MCF 10A (cell line): ENCODE measurements around the gene STARD9. TPM values are rescaled to one million over a fixed set of nuclear protein-coding genes. Genes with fewer than 3 reads are reported as not detected.
"Not testable (repeated sequence)": the region's sequence is repeated elsewhere in the genome, so short reads cannot be mapped to it uniquely, and the experiment has no call there.

ENCODE experiments used
- BruUV-seq: library from RNA; stranded (reverse); fragments of 400-500 nt; replicated peaks from 2 replicates; lab custom pipeline; 2021; lab: Mats Ljungman, UMichigan
- CTCF ChIA-PET: fragments of 300-600 bp; sonication (Branson Sonifier 250); formaldehyde crosslinking; extraction: SDS; loops from one replicate; lab custom pipeline; 2021; ENCODE audit warnings: antibody characterized with exemption, inconsistent platforms; lab: Yijun Ruan, JAX
- POLR2A ChIA-PET: fragments of 300-600, 350-650 bp; sonication (Branson Sonifier 250); formaldehyde crosslinking; extraction: SDS; loops from one replicate; lab custom pipeline; 2020; ENCODE audit warnings: antibody characterized with exemption, inconsistent platforms; lab: Yijun Ruan, JAX
- DNase-seq: peaks from one replicate; pipeline ENCODE4 v3.0.0-alpha.2; 2018; ENCODE audit not compliant: unreplicated experiment
- H3K27ac Mint-ChIP-seq: one replicate; pipeline ENCODE4 v1.8.0; 2022; ENCODE audit warnings: mild to moderate bottlenecking, low read depth, mixed read lengths; ENCODE audit not compliant: unreplicated experiment
- H3K27me3 Mint-ChIP-seq: one replicate; pipeline ENCODE4 v1.8.0; 2022; ENCODE audit warnings: mixed read lengths; ENCODE audit not compliant: insufficient read depth, unreplicated experiment
- H3K36me3 Mint-ChIP-seq: one replicate; pipeline ENCODE4 v1.8.0; 2022; ENCODE audit warnings: mild to moderate bottlenecking, moderate library complexity, mixed read lengths; ENCODE audit not compliant: insufficient read depth, unreplicated experiment
- H3K4me1 Mint-ChIP-seq: one replicate; pipeline ENCODE4 v1.8.0; 2022; ENCODE audit warnings: mixed read lengths; ENCODE audit not compliant: insufficient read depth, unreplicated experiment
- H3K4me3 Mint-ChIP-seq: one replicate; pipeline ENCODE4 v1.8.0; 2022; ENCODE audit warnings: mild to moderate bottlenecking, moderate library complexity, mixed read lengths; ENCODE audit not compliant: unreplicated experiment
- H3K9me3 Mint-ChIP-seq: one replicate; pipeline ENCODE4 v1.8.0; 2022; ENCODE audit warnings: mixed read lengths; ENCODE audit not compliant: unreplicated experiment
- intact Hi-C: fragments of 100-400 bp; cut with micrococcal nuclease; formaldehyde crosslinking; loops from 2 replicates; pipeline ENCODE4 v1.14.1; 2022
- total RNA-seq: library from RNA; stranded (reverse); gene quantifications from 2 replicates; pipeline ENCODE4 v1.2.3, GENCODE V29; 2022
- TF ChIP-seq, protein P1 (sequence below): fragments of 200-600 bp; IDR thresholded peaks from one replicate; pipeline ENCODE4 v1.8.0; 2022; ENCODE audit warnings: antibody characterized with exemption, mild to moderate bottlenecking; ENCODE audit not compliant: unreplicated experiment

The STARD9 gene
- total RNA-seq, 1 experiment from 2014 or later: 2.0 TPM

- peaks cover 40% of the 10 kb centered on the region for H3K4me1 Mint-ChIP-seq
- intact Hi-C loops: loop anchor here (5.0 kb wide), 1 partner anchor 52 kb away; the partner anchor contains the start of gene SNAP23
- DNase-seq: peak; percentile 46
- H3K36me3 Mint-ChIP-seq: peaks cover 24% of the 10 kb centered on the region
- no peaks in the 10 kb centered on the region for H3K9me3 Mint-ChIP-seq
- no peaks in the 10 kb centered on the region for H3K27me3 Mint-ChIP-seq
- H3K4me3 Mint-ChIP-seq: peak overlapping the region; percentile 88
- peak overlapping the region; percentile 96 for H3K27ac Mint-ChIP-seq
- TF ChIP-seq, protein P1, sequence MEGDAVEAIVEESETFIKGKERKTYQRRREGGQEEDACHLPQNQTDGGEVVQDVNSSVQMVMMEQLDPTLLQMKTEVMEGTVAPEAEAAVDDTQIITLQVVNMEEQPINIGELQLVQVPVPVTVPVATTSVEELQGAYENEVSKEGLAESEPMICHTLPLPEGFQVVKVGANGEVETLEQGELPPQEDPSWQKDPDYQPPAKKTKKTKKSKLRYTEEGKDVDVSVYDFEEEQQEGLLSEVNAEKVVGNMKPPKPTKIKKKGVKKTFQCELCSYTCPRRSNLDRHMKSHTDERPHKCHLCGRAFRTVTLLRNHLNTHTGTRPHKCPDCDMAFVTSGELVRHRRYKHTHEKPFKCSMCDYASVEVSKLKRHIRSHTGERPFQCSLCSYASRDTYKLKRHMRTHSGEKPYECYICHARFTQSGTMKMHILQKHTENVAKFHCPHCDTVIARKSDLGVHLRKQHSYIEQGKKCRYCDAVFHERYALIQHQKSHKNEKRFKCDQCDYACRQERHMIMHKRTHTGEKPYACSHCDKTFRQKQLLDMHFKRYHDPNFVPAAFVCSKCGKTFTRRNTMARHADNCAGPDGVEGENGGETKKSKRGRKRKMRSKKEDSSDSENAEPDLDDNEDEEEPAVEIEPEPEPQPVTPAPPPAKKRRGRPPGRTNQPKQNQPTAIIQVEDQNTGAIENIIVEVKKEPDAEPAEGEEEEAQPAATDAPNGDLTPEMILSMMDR: no peak
- ChIA-PET CTCF (interaction anchor here (0.6 to 1.2 kb wide), 3 partner anchors 12 to 58 kb away, joined by 3 read pairs; partner anchors contain the start of gene ZNF106), POLR2A (interaction anchor here (1.1 to 4.8 kb wide), 15 partner anchors 11 to 276 kb away, joined by 3 to 69 read pairs (median 6); partner anchors contain the start of genes GANC, SNAP23, STARD9 and TMEM87A)
- TSS peak; percentile 65 for BruUV-seq
Measured at GRCh38 chr15:42549032-42549491, 26.3 kb upstream of the STARD9 start.

GRCh38 chr15:42549741-42550392 is 25.5 kb upstream of the STARD9 start:
- TF ChIP-seq, protein P1: no peak
- peak overlapping the region; percentile 96 for H3K27ac Mint-ChIP-seq
- DNase-seq: peak; percentile 3
- H3K4me3 Mint-ChIP-seq: peak overlapping the region; percentile 88
- intact Hi-C loops: loop anchor here (5.0 kb wide), 1 partner anchor 53 kb away; the partner anchor contains the start of gene SNAP23
- H3K27me3 Mint-ChIP-seq: no peaks in the 10 kb centered on the region
- peaks cover 23% of the 10 kb centered on the region for H3K36me3 Mint-ChIP-seq
- peaks cover 42% of the 10 kb centered on the region for H3K4me1 Mint-ChIP-seq
- ChIA-PET POLR2A (interaction anchor here (1.1 to 4.8 kb wide), 14 partner anchors 11 to 277 kb away, joined by 3 to 69 read pairs (median 9); partner anchors contain the start of genes GANC, SNAP23, STARD9 and TMEM87A), CTCF (interaction anchor here (1.2 kb wide), 1 partner anchor 11 kb away, joined by 3 read pairs; no protein-coding TSS in a partner anchor)
- no TSS peak for BruUV-seq
- H3K9me3 Mint-ChIP-seq: no peaks in the 10 kb centered on the region

DNA sequence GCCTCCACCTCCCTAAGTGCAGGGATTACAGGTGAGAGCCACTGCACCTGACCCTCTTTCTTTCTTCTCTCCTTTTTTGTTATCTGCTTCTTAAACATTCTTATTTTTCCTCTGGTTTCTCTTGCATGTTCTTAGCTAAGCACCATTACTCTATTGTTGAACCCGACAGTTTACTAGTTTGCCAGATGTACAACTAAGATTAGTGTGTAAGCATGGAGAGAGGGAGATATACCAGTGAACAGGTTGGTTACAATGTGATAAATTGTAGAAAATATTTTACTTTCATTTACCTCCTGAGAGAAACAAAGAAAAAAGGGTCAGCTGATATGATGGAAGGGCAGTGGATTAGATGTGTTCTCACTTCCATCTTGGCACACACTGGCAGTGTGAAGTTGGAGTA is 21.9 kb upstream of the STARD9 start:
- BruUV-seq: no TSS peak
- H3K27ac Mint-ChIP-seq: no peak overlapping the region
- H3K4me1 Mint-ChIP-seq: peaks cover 22% of the 10 kb centered on the region
- H3K9me3 Mint-ChIP-seq: no peaks in the 10 kb centered on the region
- peaks cover 19% of the 10 kb centered on the region for H3K36me3 Mint-ChIP-seq
- DNase-seq: no peak
- ChIA-PET POLR2A (interaction anchor here (0.7 to 2.9 kb wide), 3 partner anchors 9 to 22 kb away, joined by 3 to 10 read pairs (median 3); partner anchors contain the start of gene STARD9), CTCF (interaction anchor here (0.7 to 1.1 kb wide), 2 partner anchors 12 to 169 kb away, joined by 3 read pairs; no protein-coding TSS in a partner anchor)
- intact Hi-C loops: no loop called here
- TF ChIP-seq, protein P1: no peak
- no peaks in the 10 kb centered on the region for H3K27me3 Mint-ChIP-seq
- H3K4me3 Mint-ChIP-seq: no peak overlapping the region

- not testable (repeated sequence) for H3K4me3 Mint-ChIP-seq, BruUV-seq
- POLR2A ChIA-PET: interaction anchor here (0.6 to 1.1 kb wide), 3 partner anchors 18 to 1715 kb away, joined by 3 read pairs; partner anchors contain the start of gene STARD9
Measured at GRCh38 chr15:42556550-42557207, 18.7 kb upstream of the STARD9 start.

More at GRCh38 chr15:42556550-42557207, 18.7 kb upstream of the STARD9 start:
- H3K27me3 Mint-ChIP-seq, DNase-seq, CTCF ChIA-PET, H3K27ac Mint-ChIP-seq, intact Hi-C loops, H3K9me3 Mint-ChIP-seq: not testable (repeated sequence)
- H3K36me3 Mint-ChIP-seq: peaks cover 47% of the 10 kb centered on the region
- peaks cover 11% of the 10 kb centered on the region for H3K4me1 Mint-ChIP-seq
